ACHN (cell line): ENCODE measurements around the gene CRB2.
"Not testable (repeated sequence)": the region's sequence is repeated elsewhere in the genome, so short reads cannot be mapped to it uniquely, and the experiment has no call there.

ENCODE experiments used
- DNase-seq: peaks from one replicate; pipeline ENCODE4 v3.0.0-alpha.2; 2015
- in situ Hi-C: cut with HindIII; loops from 2 replicates; pipeline ENCODE4 v1.10.0; 2017; ENCODE audit warnings: low sequenced_read_pairs, low pct_ligation_motif_present, low pct_unique_long_range_greater_than_20kb

Gene CRB2

GRCh38 chr9:123326187-123326586 is 29.8 kb upstream of the CRB2 start:
- DNase-seq: no peak
- in situ Hi-C loops: no loop called here

GRCh38 chr9:123326662-123327093 is 29.3 kb upstream of the CRB2 start:
- in situ Hi-C loops: no loop called here
- no peak for DNase-seq

- in situ Hi-C loops: no loop called here
- no peak for DNase-seq
Observed at GRCh38 chr9:123327697-123328100, 28.3 kb upstream of the CRB2 start.

GRCh38 chr9:123329329-123329955 is 26.6 kb upstream of the CRB2 start:
- in situ Hi-C loops: no loop called here
- no peak for DNase-seq

- in situ Hi-C loops: no loop called here
- no peak for DNase-seq
Observed at GRCh38 chr9:123331346-123332060, 24.5 kb upstream of the CRB2 start.

GRCh38 chr9:123333058-123333669 is 22.8 kb upstream of the CRB2 start:
- in situ Hi-C loops, DNase-seq: not testable (repeated sequence)

- DNase-seq: no peak
- in situ Hi-C loops: no loop called here
Observed at GRCh38 chr9:123334639-123335038, 21.4 kb upstream of the CRB2 start.

- peak; percentile 55 for DNase-seq
- in situ Hi-C loops: no loop called here
Observed at GRCh38 chr9:123335193-123335985, 20.6 kb upstream of the CRB2 start.

GRCh38 chr9:123335986-123336329 is 20.0 kb upstream of the CRB2 start:
- in situ Hi-C loops: no loop called here
- DNase-seq: no peak

- in situ Hi-C loops: no loop called here
- no peak for DNase-seq
Observed at GRCh38 chr9:123336449-123336848, 19.5 kb upstream of the CRB2 start.

GRCh38 chr9:123336959-123337358 is 19.0 kb upstream of the CRB2 start:
- DNase-seq: no peak
- in situ Hi-C loops: no loop called here

- DNase-seq: no peak
- in situ Hi-C loops: no loop called here
Observed at GRCh38 chr9:123337971-123338370, 18.0 kb upstream of the CRB2 start.

- in situ Hi-C loops: no loop called here
- DNase-seq: no peak
Observed at GRCh38 chr9:123338710-123339665, 17.0 kb upstream of the CRB2 start.

GRCh38 chr9:123339666-123340510 is 16.1 kb upstream of the CRB2 start:
- no peak for DNase-seq
- in situ Hi-C loops: no loop called here

GRCh38 chr9:123341816-123342215 is 14.2 kb upstream of the CRB2 start:
- in situ Hi-C loops: no loop called here
- no peak for DNase-seq

GRCh38 chr9:123342247-123342646 is 13.8 kb upstream of the CRB2 start:
- no peak for DNase-seq
- in situ Hi-C loops: no loop called here

- in situ Hi-C loops: no loop called here
- no peak for DNase-seq
Observed at GRCh38 chr9:123343443-123344191, 12.4 kb upstream of the CRB2 start.
